Right lobe of liver (tissue), 6 donors: ENCODE measurements around the gene SEC11A. TPM values are rescaled to one million over a fixed set of nuclear protein-coding genes. Genes with fewer than 3 reads are reported as not detected.

Experiments
- ATAC-seq, 4 donors: fragments of 200-7000 bp; cut with Tn5 transposase; one replicate each; pipeline ENCODE4 v1.9.1; 2020; ENCODE audit warnings: mild to moderate bottlenecking in 4 of 4, moderate library complexity in 4 of 4
- DNase-seq, 3 donors: peaks; one replicate each; pipeline ENCODE4 v3.0.0-alpha.2; 2020
- H3K27ac ChIP-seq, 3 donors: fragments of 200-600 bp; one replicate each; pipeline ENCODE4 v1.8.0; 2022
- H3K27me3 ChIP-seq, 2 donors: fragments of 200-600 bp; one replicate each; pipeline ENCODE4 v1.8.0; 2022
- H3K36me3 ChIP-seq, 4 donors: fragments of 200-600 bp; sonication (generic) in 1 of 4; one replicate each; pipeline versions ENCODE4 v1.5.1 to v1.8.0; 2017 to 2022; ENCODE audit warnings: control low read depth in 1 of 4
- H3K4me1 ChIP-seq, 4 donors: fragments of 200-600 bp; sonication (generic) in 1 of 4; one replicate each; pipeline versions ENCODE4 v1.5.1 to v1.8.0; 2017 to 2022; ENCODE audit warnings: control low read depth in 1 of 4
- H3K4me3 ChIP-seq, 3 donors: fragments of 200-600 bp; one replicate each; pipeline ENCODE4 v1.8.0; 2022
- H3K9me3 ChIP-seq, 4 donors: fragments of 200-600 bp; sonication (generic) in 1 of 4; one replicate each; pipeline versions ENCODE4 v1.5.1 to v1.8.0; 2017 to 2022; ENCODE audit warnings: control low read depth in 1 of 4
- POLR2A ChIP-seq: fragments of 450-650 bp; IDR thresholded peaks from one replicate; pipeline ENCODE4 v1.6.1; 2017; ENCODE audit warnings: antibody characterized with exemption, mild to moderate bottlenecking
- WGBS: methylation state at CpG from one replicate; pipeline ENCODE4 v1.1.6; 2018; ENCODE audit warnings: low coverage, low lambda C conversion rate; ENCODE audit not compliant: insufficient coverage; ENCODE audit errors: missing lambda C conversion rate; 5-methylcytosine and 5-hydroxymethylcytosine counted together
- intact Hi-C, 2 donors: fragments of 100-400 bp; cut with DNase I; formaldehyde crosslinking; loops; one replicate each; pipeline versions ENCODE4 v1.11.2 to v1.14.1; 2022
- total RNA-seq, 6 experiments: library from RNA; depleted of rRNA in 2 of 6; stranded (reverse); fragments of >200 nt in 2 of 6; fragmentation: NEBNext Ultra II Directional in 3 of 6; extraction: Animal tissue kit (Norgen Biotek cat#: 25700) in 3 of 6; gene quantifications; one replicate each; pipeline versions ENCODE4 v1.1.0 to v1.2.4, GENCODE V29; 2016 to 2023
- TF ChIP-seq, protein P1 (sequence below), 4 donors: fragments of 200-600 bp in 3 of 4; fragments of 450-650 bp in 1 of 4; IDR thresholded peaks; one replicate each; pipeline versions ENCODE4 v1.5.1 to v1.8.0; 2016 to 2022; ENCODE audit warnings: antibody characterized with exemption in 4 of 4, mild to moderate bottlenecking in 2 of 4
- donor health status: DM: no; HTN: yes; CAD: no.
- donor health status: DM: no; HTN: no; CAD: no.
- donor health status: DM: no; HTN: no; CAD: no.
- donor health status: DM: no; HTN: yes; CAD: no.
- donor health status: DM: no; HTN: yes; CAD: no.

The SEC11A gene
- total RNA-seq, 6 experiments from 2014 or later, result 58.7 to 71.5 (median 65.3) TPM

GRCh38 chr15:84750583-84751092 is 34.7 kb upstream of the SEC11A start:
- Histone ChIP-seq H3K9me3 (no peaks in the 10 kb centered on the region), H3K27ac (peak overlapping the region; percentile 43 to 99 (median 96)), H3K27me3 (no peaks in the 10 kb centered on the region), H3K4me3 (peak overlapping the region in 1 of 3 donors; percentile 93), H3K4me1 (peaks cover 0 to 72% (median 28%) of the 10 kb centered on the region in 4 donors), H3K36me3 (no peaks in the 10 kb centered on the region)
- no peak for DNase-seq
- no peak for ATAC-seq
- no peak for TF ChIP-seq POLR2A
- TF ChIP-seq, protein P1, sequence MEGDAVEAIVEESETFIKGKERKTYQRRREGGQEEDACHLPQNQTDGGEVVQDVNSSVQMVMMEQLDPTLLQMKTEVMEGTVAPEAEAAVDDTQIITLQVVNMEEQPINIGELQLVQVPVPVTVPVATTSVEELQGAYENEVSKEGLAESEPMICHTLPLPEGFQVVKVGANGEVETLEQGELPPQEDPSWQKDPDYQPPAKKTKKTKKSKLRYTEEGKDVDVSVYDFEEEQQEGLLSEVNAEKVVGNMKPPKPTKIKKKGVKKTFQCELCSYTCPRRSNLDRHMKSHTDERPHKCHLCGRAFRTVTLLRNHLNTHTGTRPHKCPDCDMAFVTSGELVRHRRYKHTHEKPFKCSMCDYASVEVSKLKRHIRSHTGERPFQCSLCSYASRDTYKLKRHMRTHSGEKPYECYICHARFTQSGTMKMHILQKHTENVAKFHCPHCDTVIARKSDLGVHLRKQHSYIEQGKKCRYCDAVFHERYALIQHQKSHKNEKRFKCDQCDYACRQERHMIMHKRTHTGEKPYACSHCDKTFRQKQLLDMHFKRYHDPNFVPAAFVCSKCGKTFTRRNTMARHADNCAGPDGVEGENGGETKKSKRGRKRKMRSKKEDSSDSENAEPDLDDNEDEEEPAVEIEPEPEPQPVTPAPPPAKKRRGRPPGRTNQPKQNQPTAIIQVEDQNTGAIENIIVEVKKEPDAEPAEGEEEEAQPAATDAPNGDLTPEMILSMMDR (IDR thresholded peaks at IDR 0.05), result no peak
- WGBS, result 21% methylated on average over 2 of the region's 2 CpGs
- intact Hi-C loops, result no loop called here

GRCh38 chr15:84749111-84749991 is 33.4 kb upstream of the SEC11A start:
- 0% methylated on average over 11 of the region's 15 CpGs for WGBS
- intact Hi-C loops, result no loop called here
- H3K4me1 ChIP-seq, result peaks cover 0 to 60% (median 22%) of the 10 kb centered on the region in 4 donors
- peak overlapping the region; percentile 77 to 93 (median 82) for H3K4me3 ChIP-seq
- H3K27ac ChIP-seq, result peak overlapping the region; percentile 96 to 99 (median 96)
- DNase-seq, result peak; percentile 65 to 85 (median 83)
- no peaks in the 10 kb centered on the region for H3K27me3 ChIP-seq
- no peaks in the 10 kb centered on the region for H3K9me3 ChIP-seq
- TF ChIP-seq, protein P1 (IDR thresholded peaks at IDR 0.05), result peak in 1 of 4 donors; percentile 22
- TF ChIP-seq POLR2A, result no peak
- H3K36me3 ChIP-seq, result no peaks in the 10 kb centered on the region
- peak; percentile 37 to 66 (median 47) for ATAC-seq

GRCh38 chr15:84748274-84749110 is 32.6 kb upstream of the SEC11A start, which contains the start of gene ZNF592:
Gene ZNF592 (plus strand): TSS chr15:84748592. CDS start chr15:84782676, 34,084 bp downstream.
- H3K27ac ChIP-seq, result peak within 1 kb of the TSS; percentile 96 to 99 (median 99)
- H3K27me3 ChIP-seq, result no peaks in the 10 kb centered on the region
- TF ChIP-seq, protein P1 (IDR thresholded peaks at IDR 0.05), result peak in 2 of 4 donors; percentile 50 to 73
- peak; percentile 74 for TF ChIP-seq POLR2A
- no peaks in the 10 kb centered on the region for H3K36me3 ChIP-seq
- peak within 1 kb of the TSS; percentile 77 to 93 (median 82) for H3K4me3 ChIP-seq
- peaks cover 0 to 51% (median 17%) of the 10 kb centered on the region in 4 donors for H3K4me1 ChIP-seq
- H3K9me3 ChIP-seq, result no peaks in the 10 kb centered on the region
- intact Hi-C loops, result no loop called here
- no CpG with 5 or more reads among the region's 127 CpGs for WGBS
- peak; percentile 91 to 92 (median 92) for DNase-seq
- peak; percentile 56 to 79 (median 70) for ATAC-seq
